ENCODE measurements around the gene G0S2. TPM values are rescaled to one million over a fixed set of nuclear protein-coding genes. Genes with fewer than 3 reads are reported as not detected.

The G0S2 gene
- polyA plus RNA-seq, 1 donor from 2014 or later: 0.33 TPM

DNA sequence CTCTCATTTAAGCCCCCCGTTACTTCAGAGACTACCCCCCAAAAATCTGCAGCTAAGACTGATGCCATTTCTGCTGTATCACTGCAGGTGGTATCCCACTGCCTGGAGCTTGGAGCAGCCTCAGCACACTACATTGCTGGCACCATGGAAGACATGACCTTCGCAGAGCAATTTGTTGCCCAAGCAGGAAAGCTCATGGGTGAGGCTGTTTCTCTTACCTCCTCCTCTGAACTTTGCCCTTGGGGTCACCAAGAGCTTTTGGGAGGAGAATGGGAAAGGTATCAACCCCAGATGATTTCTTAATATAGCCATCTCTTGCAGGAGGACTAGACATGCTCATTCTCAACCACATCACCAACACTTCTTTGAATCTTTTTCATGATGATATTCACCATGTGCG is 31.4 kb downstream of the G0S2 start:
- Histone ChIP-seq H2AFZ (ENCODE audit: low read depth, low read length) (no peak overlapping the region), H3K27ac (ENCODE audit: low read length) (no peak overlapping the region), H3K9me2 (ENCODE audit: insufficient read depth, low read length) (no peaks in the 10 kb centered on the region), H3K4me2 (ENCODE audit: low read length) (no peak overlapping the region), H3K36me3 (ENCODE audit: insufficient read depth, low read length) (no peaks in the 10 kb centered on the region), H3K4me3 (ENCODE audit: low read length) (no peak overlapping the region), H3K79me2 (replicated peaks; ENCODE audit: insufficient read depth, low read length) (no peaks in the 10 kb centered on the region), H3F3A (ENCODE audit: insufficient read depth, low read length, poor library complexity, severe bottlenecking) (no peaks in the 10 kb centered on the region), H3K9ac (ENCODE audit: low read length) (no peak overlapping the region), H3K9me3 (ENCODE audit: low read length) (no peaks in the 10 kb centered on the region), H4K20me1 (ENCODE audit: insufficient read depth) (no peaks in the 10 kb centered on the region), H3K27me3 (ENCODE audit: insufficient read depth, low read depth, low read length) (no peaks in the 10 kb centered on the region)
- TF ChIP-seq MXI1 (conservative IDR thresholded peaks at IDR 0.05; ENCODE audit: poor library complexity, severe bottlenecking): no peak
- TF ChIP-seq SMC3 (conservative IDR thresholded peaks at IDR 0.05; ENCODE audit: poor library complexity): no peak
- no peak for TF ChIP-seq EZH2 (IDR thresholded peaks at IDR 0.05; ENCODE audit: borderline replicate concordance, insufficient read depth, low read length, poor library complexity, severe bottlenecking)
- no peak for TF ChIP-seq TAF1 (IDR thresholded peaks at IDR 0.05; ENCODE audit: low read depth)
- TF ChIP-seq RAD21 (conservative IDR thresholded peaks at IDR 0.05): no peak
- TF ChIP-seq POLR2AphosphoS5 (IDR thresholded peaks at IDR 0.05): no peak
- no peak for TF ChIP-seq EP300 (conservative IDR thresholded peaks at IDR 0.05; ENCODE audit: poor library complexity, severe bottlenecking)
- TF ChIP-seq REST (IDR thresholded peaks at IDR 0.05; ENCODE audit: borderline replicate concordance): no peak
- no peak for TF ChIP-seq CTCF (IDR thresholded peaks at IDR 0.05; ENCODE audit: poor library complexity, severe bottlenecking)

DNA sequence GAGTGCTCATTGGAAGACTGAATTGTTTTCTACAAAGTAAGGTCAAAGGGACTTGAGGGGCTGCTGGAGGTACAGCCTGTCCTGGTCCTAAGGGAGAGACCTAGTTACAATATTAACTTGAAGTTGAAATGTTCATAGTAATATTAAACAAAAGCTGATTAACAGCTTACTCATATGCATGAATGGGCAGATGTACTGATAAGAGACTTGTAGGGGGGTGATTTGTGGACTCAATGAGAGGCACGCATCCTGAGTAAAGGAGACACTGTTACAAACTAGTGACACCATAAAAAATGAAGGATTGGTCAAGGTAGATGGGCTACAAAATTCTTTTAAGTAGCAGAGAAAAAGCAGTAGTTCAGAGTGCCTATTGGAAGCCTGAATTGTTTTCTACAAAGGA is 32.1 kb downstream of the G0S2 start:
- Histone ChIP-seq H3K36me3 (ENCODE audit: insufficient read depth, low read length) (no peaks in the 10 kb centered on the region), H3K4me3 (ENCODE audit: low read length) (no peak overlapping the region), H3K9ac (ENCODE audit: low read length) (no peak overlapping the region), H3K4me2 (ENCODE audit: low read length) (no peak overlapping the region), H3K27me3 (ENCODE audit: insufficient read depth, low read depth, low read length) (no peaks in the 10 kb centered on the region), H4K20me1 (ENCODE audit: insufficient read depth) (no peaks in the 10 kb centered on the region), H3K27ac (ENCODE audit: low read length) (no peak overlapping the region), H3K79me2 (replicated peaks; ENCODE audit: insufficient read depth, low read length) (no peaks in the 10 kb centered on the region), H3K9me3 (ENCODE audit: low read length) (no peaks in the 10 kb centered on the region), H2AFZ (ENCODE audit: low read depth, low read length) (no peak overlapping the region), H3F3A (ENCODE audit: insufficient read depth, low read length, poor library complexity, severe bottlenecking) (no peaks in the 10 kb centered on the region), H3K9me2 (ENCODE audit: insufficient read depth, low read length) (no peaks in the 10 kb centered on the region)
- TF ChIP-seq RAD21 (conservative IDR thresholded peaks at IDR 0.05): no peak
- no peak for TF ChIP-seq EZH2 (IDR thresholded peaks at IDR 0.05; ENCODE audit: borderline replicate concordance, insufficient read depth, low read length, poor library complexity, severe bottlenecking)
- no peak for TF ChIP-seq SMC3 (conservative IDR thresholded peaks at IDR 0.05; ENCODE audit: poor library complexity)
- no peak for TF ChIP-seq POLR2AphosphoS5 (IDR thresholded peaks at IDR 0.05)
- no peak for TF ChIP-seq CTCF (IDR thresholded peaks at IDR 0.05; ENCODE audit: poor library complexity, severe bottlenecking)
- no peak for TF ChIP-seq TAF1 (IDR thresholded peaks at IDR 0.05; ENCODE audit: low read depth)
- TF ChIP-seq REST (IDR thresholded peaks at IDR 0.05; ENCODE audit: borderline replicate concordance): no peak
- no peak for TF ChIP-seq MXI1 (conservative IDR thresholded peaks at IDR 0.05; ENCODE audit: poor library complexity, severe bottlenecking)
- TF ChIP-seq EP300 (conservative IDR thresholded peaks at IDR 0.05; ENCODE audit: poor library complexity, severe bottlenecking): no peak

Measured in neural cell (in vitro differentiated cells).